Measurements from ENCODE around the gene MEAK7. TPM values are rescaled to one million over a fixed set of nuclear protein-coding genes. Genes with fewer than 3 reads are reported as not detected.

The MEAK7 gene
- total and polyA plus RNA-seq, 2 of the 8 experiments (the other 6 are each of a cell fraction or from before 2014, with no cell fraction given), result 9.6 to 19.6 TPM

- no peak overlapping the region for H3K18ac ChIP-seq (ENCODE audit: extremely low read depth, low read length)
- H2AFZ ChIP-seq (ENCODE audit: low read length), result no peak overlapping the region
- no peaks in the 10 kb centered on the region for H3K27me3 ChIP-seq (replicated peaks in 1 of 4; ENCODE audit: control insufficient read depth in 3 of 4, extremely low read depth in 1 of 4, insufficient read depth in 3 of 4, low read length in 3 of 4)
- no peak overlapping the region for H3K56ac ChIP-seq (replicated peaks; ENCODE audit: insufficient read length, low read depth, low read length)
- no peak overlapping the region for H3K4me2 ChIP-seq (ENCODE audit: insufficient read depth in 1 of 2, low read depth in 2 of 2, low read length in 2 of 2)
- TF ChIP-seq ASH2L (IDR thresholded peaks at IDR 0.05; ENCODE audit: low read length) (no peak), CTCF (IDR thresholded peaks at IDR 0.05; ENCODE audit: control extremely low read depth in 1 of 3, insufficient read depth in 1 of 3, low read depth in 1 of 3, low read length in 3 of 3) (no peak), CHD2 (IDR thresholded peaks at IDR 0.05; ENCODE audit: low read length) (no peak), RXRA (IDR thresholded peaks at IDR 0.05; ENCODE audit: insufficient read depth, low read depth, low read length) (no peak), GABPA (IDR thresholded peaks at IDR 0.05; ENCODE audit: borderline replicate concordance, insufficient read depth, low read length) (no peak), POLR2AphosphoS5 (IDR thresholded peaks at IDR 0.05; ENCODE audit: low read depth, low read length) (no peak), TEAD4 (IDR thresholded peaks at IDR 0.05; ENCODE audit: low read depth, low read length) (no peak), EGR1 (IDR thresholded peaks at IDR 0.05; ENCODE audit: borderline replicate concordance, low read depth, low read length) (no peak)
- no peaks in the 10 kb centered on the region for H3K79me1 ChIP-seq (ENCODE audit: low read depth, low read length)
- FAIRE-seq, result no peak
- no peak overlapping the region for H3K27ac ChIP-seq (ENCODE audit: low read depth, low read length)
- peaks cover 9 to 12% of the 10 kb centered on the region in 2 experiments for H3K9me3 ChIP-seq (ENCODE audit: insufficient read depth in 2 of 2, low read depth in 1 of 2, low read length in 1 of 2)
- no peaks in the 10 kb centered on the region for H3K23me2 ChIP-seq (ENCODE audit: low read depth, low read length)
- H2BK120ac ChIP-seq (replicated peaks; ENCODE audit: low read depth, low read length), result no peak overlapping the region
- no peaks in the 10 kb centered on the region for H3K4me1 ChIP-seq (replicated peaks in 1 of 4; ENCODE audit: control insufficient read depth in 3 of 4, insufficient read depth in 4 of 4, low read length in 3 of 4)
- H3K4me3 ChIP-seq (ENCODE audit: extremely low read depth in 1 of 4, insufficient read depth in 2 of 4, low read depth in 3 of 4, low read length in 4 of 4), result no peak overlapping the region
- H4K8ac ChIP-seq (ENCODE audit: extremely low read depth, insufficient read depth, low read length), result no peak overlapping the region
- no peaks in the 10 kb centered on the region for H4K20me1 ChIP-seq (replicated peaks in 1 of 2; ENCODE audit: control insufficient read depth in 1 of 2, insufficient read depth in 2 of 2, low read length in 2 of 2)
- H2AK5ac ChIP-seq (ENCODE audit: low read depth, low read length), result no peak overlapping the region
- no peak overlapping the region for H3K9ac ChIP-seq (replicated peaks in 1 of 4; ENCODE audit: extremely low read depth in 1 of 4, low read depth in 3 of 4, low read length in 3 of 4)
- 81% methylated on average over 8 of the region's 8 CpGs; no CpG with 5 or more reads in 1 of the 2 experiments for WGBS, 2 experiments (ENCODE audit: extremely low coverage in 1 of 2, insufficient coverage in 1 of 2, insufficient read length in 1 of 2, insufficient replicate concordance in 2 of 2, low coverage in 1 of 2, low lambda C conversion rate in 2 of 2, missing lambda C conversion rate in 1 of 2)
- no peak overlapping the region for H2BK20ac ChIP-seq (ENCODE audit: low read length)
- H4K91ac ChIP-seq (replicated peaks; ENCODE audit: insufficient read length, low read length), result no peak overlapping the region
- no peak overlapping the region for H2BK15ac ChIP-seq (ENCODE audit: low read length)
- DNase-seq (ENCODE audit: low read depth in 1 of 2, low spot score in 2 of 2), result peak in 1 of 2 experiments; percentile 26
- POLR2A ChIA-PET (ENCODE audit: partially characterized antibody), result interaction anchor here (0.6 to 1.1 kb wide), 3 partner anchors 27 to 749 kb away, joined by 3 read pairs; no protein-coding TSS in a partner anchor
- no peak overlapping the region for H3K23ac ChIP-seq (ENCODE audit: insufficient read length)
- peaks cover 0 to 24% (median 11%) of the 10 kb centered on the region in 4 experiments; a peak in 6 of 8 replicates for H3K36me3 ChIP-seq (ENCODE audit: control insufficient read depth in 2 of 4, insufficient read depth in 4 of 4, low read length in 3 of 4)
- H3K4ac ChIP-seq (replicated peaks; ENCODE audit: insufficient read length, low read depth, low read length), result no peak overlapping the region
- no peak overlapping the region for H3K14ac ChIP-seq (ENCODE audit: insufficient read length)
- CTCF ChIA-PET (ENCODE audit: partially characterized antibody), result interaction anchor here (0.6 to 1.8 kb wide), 5 partner anchors 17 to 237 kb away, joined by 3 to 7 read pairs (median 4); no protein-coding TSS in a partner anchor
- no peak overlapping the region for H2BK5ac ChIP-seq (ENCODE audit: low read depth, low read length)
- no peak overlapping the region for H4K5ac ChIP-seq (ENCODE audit: insufficient read length, low read depth, low read length)
- H2BK12ac ChIP-seq (ENCODE audit: low read depth, low read length), result no peak overlapping the region
- no peaks in the 10 kb centered on the region for H3K79me2 ChIP-seq (ENCODE audit: control insufficient read depth in 1 of 2, insufficient read depth in 2 of 2, low read length in 2 of 2)
Observed at GRCh38 chr16:84489131-84489530, 15.3 kb downstream of the MEAK7 start.
